ENCODE results near the gene AMPD3.
"Not testable (repeated sequence)": the region's sequence is repeated elsewhere in the genome, so short reads cannot be mapped to it uniquely, and the experiment has no call there.

The AMPD3 gene
- 10.9 to 43.7 (median 31.0) reads per million in 4 experiments for total RNA-seq

DNA sequence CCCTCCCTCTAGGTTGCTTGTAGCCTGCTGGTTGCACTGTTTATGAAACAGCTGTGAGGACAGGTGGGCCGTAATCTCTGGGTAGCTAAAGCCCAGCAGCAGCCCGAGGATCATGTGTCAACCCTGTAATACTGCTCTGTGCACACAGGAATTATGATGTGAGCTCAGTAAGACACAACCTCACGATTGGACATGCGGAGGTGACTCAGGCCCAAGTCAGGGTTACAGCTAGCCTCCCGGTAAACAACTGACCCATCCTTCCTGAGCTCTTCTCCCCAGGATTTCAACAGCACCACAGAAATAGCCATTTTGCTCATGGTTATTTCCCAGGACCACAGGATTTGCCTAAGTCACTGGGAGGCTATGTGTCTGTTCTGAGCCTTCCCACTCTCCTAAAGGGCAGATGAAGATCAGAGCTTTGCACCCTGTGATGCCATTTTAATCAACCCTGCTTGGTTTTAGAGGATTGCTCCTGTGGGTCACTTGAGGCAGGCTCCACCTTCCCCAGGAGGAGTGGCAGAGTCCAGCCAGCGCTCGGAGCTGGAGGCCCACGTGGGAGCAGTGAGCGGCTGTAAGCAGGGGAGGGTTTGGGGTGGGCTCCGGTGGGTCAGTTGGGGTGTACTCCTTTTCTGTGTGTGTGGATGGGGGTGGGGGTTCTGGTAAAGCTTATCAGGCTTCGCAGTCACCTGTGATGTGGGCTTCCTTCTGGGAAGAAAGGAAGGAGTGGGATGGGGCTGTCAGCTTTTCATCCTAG, at the start of gene AMPD3:
TSS of gene AMPD3 (plus strand) at position 387 of the 754 bp plus-strand sequence. CDS start 6,256 bp downstream, outside the sequence.
- no peak for DNase-seq

- DNase-seq: peak; percentile 8
These were observed 49.0 kb upstream of the AMPD3 start for GRCh38 chr11:10405865-10406592.

DNA sequence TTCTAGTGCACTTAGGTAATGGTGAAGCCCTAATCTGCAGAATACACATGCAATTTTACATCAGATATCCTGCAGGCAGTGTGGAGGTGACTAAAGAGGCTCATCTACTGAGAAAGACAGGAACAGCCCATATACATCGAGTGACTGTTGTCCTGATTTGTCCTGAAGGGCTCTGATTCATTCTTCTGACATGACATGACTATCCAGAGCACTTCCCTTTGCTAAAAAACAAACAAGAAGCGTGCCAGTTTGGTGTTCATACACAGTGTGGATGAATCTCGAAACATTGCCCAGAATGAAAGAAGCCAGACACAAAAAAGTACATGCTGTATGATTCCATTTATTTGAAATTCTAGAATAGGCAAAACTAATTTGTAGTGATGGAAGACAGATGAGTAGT, 48.0 kb upstream of the AMPD3 start:
- no peak for DNase-seq

GRCh38 chr11:10407749-10408685, 47.0 kb upstream of the AMPD3 start:
- no peak for DNase-seq

GRCh38 chr11:10409207-10409661, 45.8 kb upstream of the AMPD3 start:
- no peak for DNase-seq

DNA sequence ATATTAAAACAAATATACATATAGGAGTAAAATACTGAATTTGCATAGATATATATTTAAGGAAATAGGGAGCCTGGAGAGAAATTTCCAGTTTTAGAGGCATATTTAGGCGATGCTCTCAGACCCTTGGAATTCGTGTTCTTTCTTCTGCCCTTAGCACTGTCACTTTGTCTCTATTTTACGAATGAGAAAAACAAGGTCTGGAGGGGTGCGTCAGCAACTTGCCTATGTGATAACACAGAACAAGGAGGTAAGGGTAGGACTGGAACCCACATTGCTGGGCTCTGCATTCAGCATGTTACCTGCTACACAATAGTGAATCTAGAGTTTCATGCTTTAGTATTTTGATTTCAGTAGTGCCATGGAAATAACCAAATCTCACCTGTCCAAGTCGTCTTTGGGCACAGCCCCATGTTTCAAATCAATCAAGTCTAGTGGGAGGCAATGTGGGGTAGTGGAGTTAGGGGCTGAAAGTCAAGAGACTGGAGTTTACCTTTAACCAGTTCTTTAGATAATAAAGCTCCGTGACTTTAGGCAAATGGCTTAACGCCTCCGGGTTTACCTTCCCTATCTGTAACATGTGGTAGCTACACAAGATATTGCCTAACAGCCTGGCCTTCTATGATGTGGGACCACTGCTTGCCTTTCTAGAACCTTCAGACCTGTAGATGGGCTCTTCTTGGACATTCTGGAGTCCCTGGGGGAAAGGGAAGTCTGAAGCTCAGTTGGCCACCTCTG, 44.8 kb upstream of the AMPD3 start:
- DNase-seq: no peak

DNA sequence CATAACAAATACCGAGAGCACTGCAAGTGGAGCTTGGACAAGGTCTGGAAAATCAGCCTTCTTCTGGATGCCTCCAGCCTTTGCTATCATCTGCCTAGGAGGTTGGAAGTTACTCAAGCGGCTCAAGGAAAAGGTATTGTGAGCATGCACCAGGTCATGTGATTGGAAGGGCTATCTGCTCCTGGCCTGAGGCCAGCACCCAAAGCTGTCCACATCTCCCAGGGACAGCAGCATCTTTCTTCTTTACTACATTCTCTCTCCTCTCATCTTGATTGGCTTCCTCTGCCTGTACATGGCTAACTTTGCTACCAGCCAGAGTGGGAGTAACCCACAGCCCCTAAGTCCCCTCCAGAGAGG, 44.2 kb upstream of the AMPD3 start:
- no peak for DNase-seq

- no peak for DNase-seq
These were observed 42.8 kb upstream of the AMPD3 start for GRCh38 chr11:10412266-10412665.

DNA sequence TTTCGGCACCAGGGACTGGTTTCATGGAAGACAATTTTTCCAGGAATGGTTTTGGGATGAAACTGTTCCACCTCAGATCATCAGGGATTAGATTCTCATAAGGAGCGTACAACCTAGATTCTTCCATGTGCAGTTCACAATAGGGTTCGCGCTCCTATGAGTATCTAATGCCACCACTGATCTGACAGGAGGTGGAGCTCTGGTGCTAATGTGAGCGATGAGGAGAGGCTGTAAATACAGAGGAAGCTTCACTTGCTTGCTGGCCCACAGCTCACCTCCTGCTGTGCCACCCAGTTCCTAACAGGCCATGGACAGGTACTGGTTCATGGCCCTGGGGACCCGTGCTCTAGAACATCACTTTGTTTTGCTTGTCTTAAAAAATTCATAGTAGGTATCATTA, 41.8 kb upstream of the AMPD3 start:
- DNase-seq: peak; percentile 15

GRCh38 chr11:10414181-10414580, 40.9 kb upstream of the AMPD3 start:
- no peak for DNase-seq

DNA sequence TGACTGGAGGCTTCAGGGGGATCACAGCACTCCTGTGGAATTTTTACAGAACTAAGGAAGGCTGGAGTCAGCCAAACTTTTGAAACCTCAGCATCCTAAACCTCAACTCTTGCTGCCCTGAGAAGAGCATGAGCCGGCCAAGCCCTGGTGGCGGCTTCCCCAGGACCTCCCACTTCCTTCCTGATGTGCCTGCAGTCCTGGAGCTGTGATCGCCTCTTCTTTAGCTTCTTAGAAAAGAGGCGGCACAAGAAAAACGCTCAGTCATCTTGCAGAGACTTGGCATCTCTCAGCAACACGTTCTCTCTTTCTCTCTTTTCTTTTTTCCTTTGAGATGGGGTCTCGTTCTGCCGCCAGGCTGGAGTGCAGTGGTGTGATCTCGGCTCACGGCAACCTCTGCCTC, 40.4 kb upstream of the AMPD3 start:
- DNase-seq: no peak

DNA sequence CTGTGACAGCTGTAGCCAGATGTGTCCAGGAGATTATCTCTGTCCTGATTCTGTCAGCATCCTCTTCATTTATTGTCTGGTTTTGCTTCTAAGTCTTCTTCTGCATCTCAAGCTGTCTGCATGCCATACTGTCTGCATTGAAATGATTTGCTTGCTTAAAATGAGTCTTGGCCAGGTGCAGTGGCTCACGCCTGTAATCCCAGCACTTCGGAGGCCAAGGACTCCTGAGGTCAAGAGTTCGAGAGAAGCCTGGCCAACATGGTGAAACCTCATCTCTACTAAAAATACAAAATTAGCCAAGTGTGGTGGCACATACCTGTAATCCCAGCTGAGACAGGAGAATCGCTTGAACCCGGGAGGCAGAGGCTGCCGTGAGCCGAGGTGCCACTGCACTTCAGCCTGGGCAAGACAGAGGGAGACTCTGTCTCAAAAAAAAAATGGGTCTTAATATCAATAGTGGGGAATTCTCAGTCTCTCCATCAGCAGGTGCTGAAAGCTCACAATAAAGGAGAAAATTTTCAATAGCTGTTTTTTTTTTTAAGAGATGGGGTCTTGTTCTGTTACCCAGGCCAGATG, 39.2 kb upstream of the AMPD3 start:
- no peak for DNase-seq

GRCh38 chr11:10418259-10418949, 36.7 kb upstream of the AMPD3 start:
- DNase-seq: no peak

- DNase-seq: no peak
These were observed 36.1 kb upstream of the AMPD3 start for GRCh38 chr11:10418950-10419310.

GRCh38 chr11:10426475-10426874, 28.6 kb upstream of the AMPD3 start:
- no peak for DNase-seq

- DNase-seq: no peak
These were observed 26.6 kb upstream of the AMPD3 start for GRCh38 chr11:10428453-10428852.

DNA sequence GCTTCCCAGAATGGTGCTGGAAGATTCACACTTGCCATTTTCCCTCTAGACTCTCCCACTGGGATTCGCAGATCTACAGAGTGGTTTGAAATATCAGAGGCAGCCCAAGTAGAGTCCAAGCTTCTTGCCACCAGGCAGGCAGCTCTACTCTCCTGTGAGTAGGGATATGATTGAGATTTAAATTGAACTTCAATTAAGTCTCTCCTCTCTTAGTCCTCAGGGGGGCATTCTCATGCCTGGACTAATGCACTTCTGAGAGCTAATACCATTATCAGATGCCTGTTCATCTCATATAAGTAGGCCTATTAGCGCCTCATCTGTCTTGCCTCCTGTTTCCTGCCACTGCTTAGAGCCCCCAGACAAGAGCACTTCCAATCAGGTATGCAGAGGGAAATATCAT, 25.5 kb upstream of the AMPD3 start:
- DNase-seq: no peak

DNA sequence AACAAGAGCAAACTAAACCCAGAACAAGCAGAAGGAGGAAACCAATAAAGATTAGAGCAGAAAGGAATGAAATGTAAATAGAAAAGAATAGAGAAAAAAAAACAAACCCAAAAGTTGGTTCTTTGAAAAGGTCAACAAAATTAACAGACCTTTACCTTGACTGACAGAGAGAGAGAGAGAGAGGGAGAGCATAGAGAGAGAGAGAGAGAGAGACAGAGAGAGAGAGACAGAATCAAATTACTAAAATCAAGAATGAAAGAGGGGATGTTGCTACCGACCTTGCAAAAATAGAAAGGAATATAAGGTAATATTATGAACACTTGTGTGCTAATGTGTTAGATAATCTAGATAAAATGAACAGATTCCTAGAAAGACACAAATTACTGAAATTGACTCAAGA, 22.6 kb upstream of the AMPD3 start:
- DNase-seq: no peak

- no peak for DNase-seq
These were observed 22.1 kb upstream of the AMPD3 start for GRCh38 chr11:10432971-10433370.

GRCh38 chr11:10436224-10436623, 18.8 kb upstream of the AMPD3 start:
- no peak for DNase-seq

DNA sequence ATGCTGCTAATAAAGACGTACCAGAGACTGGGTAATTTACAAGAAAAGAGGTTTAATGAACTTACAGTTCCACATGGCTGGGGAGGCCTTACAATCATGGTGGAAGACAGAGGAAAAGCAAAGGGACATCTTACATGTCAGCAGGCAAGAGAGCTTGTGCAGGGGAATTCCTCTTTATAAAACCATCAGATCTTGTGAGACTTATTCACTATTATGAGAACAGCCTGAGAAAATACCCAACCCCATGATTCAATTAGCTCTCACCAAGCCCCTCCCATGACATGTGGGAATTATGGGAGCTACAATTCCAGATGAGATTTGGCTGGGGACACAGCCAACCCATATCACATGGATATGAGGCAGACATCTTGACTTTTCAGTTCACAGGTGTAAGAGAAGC, 18.4 kb upstream of the AMPD3 start:
- DNase-seq: not testable (repeated sequence)

- no peak for DNase-seq
These were observed 16.6 kb upstream of the AMPD3 start for GRCh38 chr11:10438458-10438857.
